HEK293 (cell line): ENCODE data around the gene RRAS.

ENCODE experiments used
- HIC1 ChIP-seq: fragments of 450-650 bp; formaldehyde crosslinking; IDR thresholded peaks from 2 replicates; pipeline ENCODE4 v1.5.1; 2016; ENCODE audit warnings: missing biosample characterization, missing genetic modification characterization
- KLF9 ChIP-seq: fragments of 450-650 bp; formaldehyde crosslinking; IDR thresholded peaks from 2 replicates; pipeline ENCODE4 v1.5.1; 2016; ENCODE audit warnings: missing biosample characterization, missing genetic modification characterization, low read depth
- MYNN ChIP-seq: fragments of 450-650 bp; formaldehyde crosslinking; IDR thresholded peaks from 2 replicates; pipeline ENCODE4 v1.5.1; 2016; ENCODE audit warnings: missing biosample characterization, missing genetic modification characterization, borderline replicate concordance
- PATZ1 ChIP-seq: fragments of 450-650 bp; formaldehyde crosslinking; IDR thresholded peaks from 2 replicates; pipeline ENCODE4 v1.5.1; 2016; ENCODE audit warnings: missing biosample characterization, missing genetic modification characterization
- ZBTB1 ChIP-seq: fragments of 450-650 bp; formaldehyde crosslinking; IDR thresholded peaks from 2 replicates; pipeline ENCODE4 v1.5.1; 2016; ENCODE audit warnings: missing biosample characterization, missing genetic modification characterization
- ZBTB20 ChIP-seq: fragments of 450-650 bp; formaldehyde crosslinking; IDR thresholded peaks from 2 replicates; pipeline ENCODE4 v1.5.1; 2016; ENCODE audit warnings: missing biosample characterization, missing genetic modification characterization
- ZNF239 ChIP-seq: fragments of 450-650 bp; formaldehyde crosslinking; IDR thresholded peaks from 2 replicates; pipeline ENCODE4 v1.5.1; 2016; ENCODE audit warnings: missing biosample characterization, missing genetic modification characterization
- ZNF24 ChIP-seq: fragments of 450-650 bp; formaldehyde crosslinking; IDR thresholded peaks from 2 replicates; pipeline ENCODE4 v1.5.1; 2016; ENCODE audit warnings: missing biosample characterization, missing genetic modification characterization
- ZNF416 ChIP-seq: fragments of 450-650 bp; formaldehyde crosslinking; IDR thresholded peaks from 2 replicates; pipeline ENCODE4 v1.5.1; 2016; ENCODE audit warnings: missing biosample characterization, missing genetic modification characterization
- ZNF433 ChIP-seq: fragments of 450-650 bp; formaldehyde crosslinking; IDR thresholded peaks from 2 replicates; pipeline ENCODE4 v1.5.1; 2016; ENCODE audit warnings: missing biosample characterization, missing genetic modification characterization, low read depth
- ZNF449 ChIP-seq: fragments of 450-650 bp; formaldehyde crosslinking; IDR thresholded peaks from 2 replicates; pipeline ENCODE4 v1.5.1; 2017; ENCODE audit warnings: missing biosample characterization, mild to moderate bottlenecking, missing genetic modification characterization, moderate library complexity
- ZNF555 ChIP-seq: fragments of 450-650 bp; formaldehyde crosslinking; conservative IDR thresholded peaks from 2 replicates; pipeline ENCODE4 v1.5.1; 2017; ENCODE audit warnings: missing biosample characterization, mild to moderate bottlenecking, missing genetic modification characterization, inconsistent platforms
- ZNF843 ChIP-seq: fragments of 450-650 bp; formaldehyde crosslinking; IDR thresholded peaks from 2 replicates; pipeline ENCODE4 v1.5.1; 2016; ENCODE audit warnings: missing biosample characterization, missing genetic modification characterization
- TF ChIP-seq, protein P1 (sequence below): fragments of 450-650 bp; formaldehyde crosslinking; IDR thresholded peaks from 2 replicates; pipeline ENCODE4 v1.5.1; 2016; ENCODE audit warnings: missing biosample characterization, missing genetic modification characterization

GRCh38 chr19:49587227-49587626 is 52.7 kb downstream of the RRAS start:
- TF ChIP-seq HIC1 = no peak
- TF ChIP-seq ZNF24 = no peak
- TF ChIP-seq, protein P1, sequence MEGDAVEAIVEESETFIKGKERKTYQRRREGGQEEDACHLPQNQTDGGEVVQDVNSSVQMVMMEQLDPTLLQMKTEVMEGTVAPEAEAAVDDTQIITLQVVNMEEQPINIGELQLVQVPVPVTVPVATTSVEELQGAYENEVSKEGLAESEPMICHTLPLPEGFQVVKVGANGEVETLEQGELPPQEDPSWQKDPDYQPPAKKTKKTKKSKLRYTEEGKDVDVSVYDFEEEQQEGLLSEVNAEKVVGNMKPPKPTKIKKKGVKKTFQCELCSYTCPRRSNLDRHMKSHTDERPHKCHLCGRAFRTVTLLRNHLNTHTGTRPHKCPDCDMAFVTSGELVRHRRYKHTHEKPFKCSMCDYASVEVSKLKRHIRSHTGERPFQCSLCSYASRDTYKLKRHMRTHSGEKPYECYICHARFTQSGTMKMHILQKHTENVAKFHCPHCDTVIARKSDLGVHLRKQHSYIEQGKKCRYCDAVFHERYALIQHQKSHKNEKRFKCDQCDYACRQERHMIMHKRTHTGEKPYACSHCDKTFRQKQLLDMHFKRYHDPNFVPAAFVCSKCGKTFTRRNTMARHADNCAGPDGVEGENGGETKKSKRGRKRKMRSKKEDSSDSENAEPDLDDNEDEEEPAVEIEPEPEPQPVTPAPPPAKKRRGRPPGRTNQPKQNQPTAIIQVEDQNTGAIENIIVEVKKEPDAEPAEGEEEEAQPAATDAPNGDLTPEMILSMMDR (tag by site-specific recombination) = no peak
- no peak for TF ChIP-seq ZNF239 (tag by site-specific recombination)
- no peak for TF ChIP-seq MYNN (tag by site-specific recombination)
- TF ChIP-seq KLF9 (tag by site-specific recombination) = no peak
- no peak for TF ChIP-seq ZNF416
- TF ChIP-seq ZNF433 (tag by site-specific recombination) = no peak
- no peak for TF ChIP-seq ZBTB20 (tag by site-specific recombination)
- TF ChIP-seq ZNF449 = no peak
- TF ChIP-seq ZNF843 (tag by site-specific recombination) = no peak
- TF ChIP-seq PATZ1 (tag by site-specific recombination) = no peak
- no peak for TF ChIP-seq ZNF555 (tag by site-specific recombination)
- no peak for TF ChIP-seq ZBTB1 (tag by site-specific recombination)
